GM12878 (cell line): ENCODE results near the gene POMT2.

ENCODE experiments used
- ATF2 ChIP-seq: IDR thresholded peaks from 2 replicates; pipeline ENCODE4 v1.6.1; 2012; ENCODE audit warnings: low read length, inconsistent platforms
- CHD4 ChIP-seq: fragments of 200-600 bp; sonication (generic); IDR thresholded peaks from 2 replicates; pipeline ENCODE4 v1.6.1; 2016; ENCODE audit warnings: mild to moderate bottlenecking
- CTCF ChIP-seq, 3 experiments: IDR thresholded peaks in 2 of 3; conservative IDR thresholded peaks in 1 of 3; 2 replicates each; pipeline ENCODE4 v1.5.1; 2011; ENCODE audit warnings: low read depth in 3 of 3, low read length in 3 of 3, mild to moderate bottlenecking in 3 of 3, control low read depth in 2 of 3, moderate library complexity in 2 of 3, inconsistent platforms in 1 of 3, mixed read lengths in 1 of 3; ENCODE audit not compliant: control insufficient read depth in 2 of 3, insufficient read depth in 1 of 3; ENCODE audit errors: extremely low read depth in 1 of 3
- ESRRA ChIP-seq: IDR thresholded peaks from 2 replicates; pipeline ENCODE4 v1.6.1; 2012; ENCODE audit warnings: mild to moderate bottlenecking, low read length, improper control_type of control experiment
- HCFC1 ChIP-seq: fragments of 150-350 bp; IDR thresholded peaks from 2 replicates; pipeline ENCODE4 v1.6.1; 2014; ENCODE audit warnings: low read length
- IKZF1 ChIP-seq: fragments of 450-650 bp; conservative IDR thresholded peaks from 2 replicates; pipeline ENCODE4 v1.6.1; 2017; ENCODE audit warnings: antibody characterized with exemption, mild to moderate bottlenecking
- KDM1A ChIP-seq: fragments of 200-600 bp; sonication (generic); IDR thresholded peaks from 2 replicates; pipeline ENCODE4 v1.6.1; 2016; ENCODE audit warnings: borderline replicate concordance
- NR2F1 ChIP-seq: fragments of 450-650 bp; conservative IDR thresholded peaks from 2 replicates; pipeline ENCODE4 v1.6.1; 2017; ENCODE audit warnings: mild to moderate bottlenecking
- PKNOX1 ChIP-seq: fragments of 450-650 bp; IDR thresholded peaks from 2 replicates; pipeline ENCODE4 v1.6.1; 2016; ENCODE audit warnings: mild to moderate bottlenecking
- POLR2A ChIP-seq: IDR thresholded peaks from 2 replicates; pipeline ENCODE4 v1.6.1; 2011; ENCODE audit warnings: low read depth, mild to moderate bottlenecking, low read length
- RCOR1 ChIP-seq: conservative IDR thresholded peaks from 2 replicates; pipeline ENCODE4 v1.6.1; 2012; ENCODE audit warnings: low read depth, low read length, improper control_type of control experiment
- REST ChIP-seq: IDR thresholded peaks from 2 replicates; pipeline ENCODE4 v1.6.1; 2012; ENCODE audit warnings: mild to moderate bottlenecking, low read depth, low read length
- SMAD5 ChIP-seq: IDR thresholded peaks from 2 replicates; pipeline ENCODE4 v1.6.1; 2016; ENCODE audit warnings: antibody characterized with exemption, low read depth

GRCh38 chr14:77313371-77313770 lies 7.3 kb downstream of the POMT2 start:
- TF ChIP-seq CHD4 (no peak), POLR2A (no peak), ATF2 (no peak), HCFC1 (no peak), ESRRA (no peak), REST (no peak), NR2F1 (no peak), PKNOX1 (no peak), SMAD5 (no peak), CTCF (IDR thresholded peaks at IDR 0.05 in 2 of 3, conservative IDR thresholded peaks at IDR 0.05 in 1 of 3; ENCODE audit: control insufficient read depth in 2 of 3, extremely low read depth in 1 of 3, insufficient read depth in 1 of 3, low read depth in 3 of 3, low read length in 3 of 3) (no peak), KDM1A (no peak), IKZF1 (no peak), RCOR1 (no peak)
